HT-29 (cell line): ENCODE results near the gene CEP295NL. TPM values are rescaled to one million over a fixed set of nuclear protein-coding genes. Genes with fewer than 3 reads are reported as not detected.
"Not testable (repeated sequence)": the region's sequence is repeated elsewhere in the genome, so short reads cannot be mapped to it uniquely, and the experiment has no call there.

ENCODE experiments used
- DNase-seq: peaks from one replicate; pipeline ENCODE4 v3.0.0-alpha.2; 2015; ENCODE audit warnings: low spot score
- total RNA-seq: library from RNA; depleted of rRNA; stranded (reverse); fragments of >200 nt; shearing (Covaris generic); gene quantifications from 2 replicates; pipeline ENCODE4 v1.2.3, GENCODE V29; 2014; rRNA removed

The CEP295NL gene, protein sequence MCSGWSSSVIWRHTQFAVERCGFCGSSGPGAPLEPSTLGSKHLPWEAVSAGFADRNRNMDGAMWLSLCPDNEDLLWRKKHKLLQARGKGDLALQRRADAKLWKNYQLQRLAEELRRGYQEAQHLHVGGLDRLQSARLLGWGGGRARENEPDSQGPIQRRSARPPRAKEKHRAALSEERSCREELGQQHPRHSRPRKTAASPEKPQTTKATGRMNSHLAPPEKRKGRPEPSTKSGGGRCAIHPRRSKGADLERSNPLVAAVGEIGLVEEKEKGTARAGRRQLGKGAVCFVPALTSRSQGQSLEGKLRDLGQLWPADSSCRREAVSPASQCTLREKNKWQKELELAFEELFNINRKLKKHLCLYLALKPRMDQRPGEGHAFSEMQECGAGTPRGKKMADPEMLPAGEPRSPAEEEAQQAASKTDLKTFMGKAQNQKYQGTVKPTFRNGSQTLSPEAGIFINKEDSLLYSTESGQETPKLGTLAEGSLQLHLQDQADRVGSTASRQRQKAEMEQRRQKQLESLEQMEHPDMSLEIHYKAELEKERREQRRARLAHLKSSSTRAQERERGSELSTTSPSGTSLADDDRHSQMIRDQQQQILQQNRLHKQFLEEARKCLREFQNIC
- total RNA-seq, result 0.05 and 2.1 TPM in 2 replicates

DNA sequence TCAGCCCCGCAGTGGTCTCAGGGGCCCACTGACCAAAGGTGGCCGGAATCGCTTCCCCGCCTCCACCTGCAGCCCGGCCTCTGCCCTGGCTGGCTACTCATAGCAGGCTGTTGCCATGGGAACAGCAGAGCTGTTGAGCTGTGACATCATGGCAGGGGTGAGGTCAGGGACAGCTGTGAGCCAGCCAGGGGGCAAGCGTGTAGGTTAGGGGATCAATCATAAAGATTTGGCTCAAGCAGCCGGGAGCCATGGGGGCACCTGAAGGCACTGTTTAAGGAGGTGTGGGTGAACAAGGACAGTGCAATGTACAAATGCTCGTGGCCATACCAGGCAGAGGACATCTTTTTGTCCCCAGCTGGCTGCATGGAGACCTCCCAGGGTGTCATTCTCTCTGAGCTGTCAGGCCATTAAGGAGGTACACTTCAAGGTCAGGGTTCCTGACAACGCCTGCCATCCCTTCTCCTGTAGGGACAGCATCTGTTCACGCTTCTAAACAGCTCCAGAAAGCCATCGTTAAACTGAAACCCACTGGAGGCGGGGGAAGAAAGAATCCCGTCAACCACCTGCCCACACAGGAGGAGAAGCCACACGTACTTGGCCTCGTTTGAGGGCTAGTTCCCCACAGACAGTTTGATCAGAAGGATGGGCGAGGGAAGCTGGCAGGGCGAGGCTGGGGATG lies at the start of gene CEP295NL:
TSS of gene CEP295NL (minus strand) at position 101 of the 679 bp plus-strand sequence. CDS start 1,373 bp downstream, outside the sequence.
- peak; percentile 31 for DNase-seq

DNA sequence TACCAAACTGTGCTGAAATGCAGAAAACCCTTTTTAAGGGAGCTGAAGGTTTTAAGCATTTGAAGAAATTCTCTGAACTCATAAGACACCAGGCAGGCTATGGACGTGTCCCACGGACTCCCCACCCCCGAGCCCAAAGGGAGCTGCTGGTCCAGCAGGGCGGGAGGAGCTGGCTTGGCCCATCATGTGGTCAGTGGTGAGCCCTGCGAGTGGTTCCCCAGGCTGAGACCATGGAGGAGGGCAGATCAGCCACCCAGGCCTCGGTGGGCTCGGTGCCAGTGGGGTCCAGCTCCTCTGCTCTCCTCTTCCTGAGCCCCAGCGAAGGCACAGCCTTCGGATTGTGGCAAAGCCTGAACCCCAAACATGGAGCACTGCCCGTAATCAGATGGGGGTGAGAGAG lies 49.7 kb upstream of the CEP295NL start:
- DNase-seq, result no peak

DNA sequence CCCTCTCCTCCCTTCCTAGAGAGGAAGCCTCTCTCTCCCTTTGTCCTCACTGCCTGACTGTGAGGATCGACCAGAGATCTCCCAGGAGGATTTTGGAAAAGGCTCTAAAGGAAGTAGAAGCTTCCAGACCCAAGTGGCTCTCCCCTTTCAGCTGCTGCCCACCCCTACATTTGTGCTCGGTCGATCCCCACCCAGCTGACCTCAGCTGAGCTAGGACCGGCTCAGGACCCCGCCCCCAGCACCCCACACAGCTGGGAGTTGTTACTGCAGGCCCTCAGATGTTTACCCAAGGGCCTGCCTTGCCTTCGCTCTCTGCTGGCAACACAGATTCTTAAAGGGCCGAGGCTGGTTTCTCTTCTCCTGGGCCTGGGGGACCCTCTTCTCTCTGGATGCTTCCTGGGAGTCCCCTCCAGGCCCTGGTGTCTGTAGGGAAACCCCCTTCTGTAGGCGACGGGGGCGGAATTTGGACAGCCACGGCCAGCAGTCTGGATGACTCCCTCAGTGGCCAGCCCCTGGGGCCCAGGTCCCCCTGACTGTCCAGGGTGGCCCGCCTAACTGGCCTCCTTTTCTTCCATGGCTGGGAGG lies 49.1 kb upstream of the CEP295NL start:
- no peak for DNase-seq

DNA sequence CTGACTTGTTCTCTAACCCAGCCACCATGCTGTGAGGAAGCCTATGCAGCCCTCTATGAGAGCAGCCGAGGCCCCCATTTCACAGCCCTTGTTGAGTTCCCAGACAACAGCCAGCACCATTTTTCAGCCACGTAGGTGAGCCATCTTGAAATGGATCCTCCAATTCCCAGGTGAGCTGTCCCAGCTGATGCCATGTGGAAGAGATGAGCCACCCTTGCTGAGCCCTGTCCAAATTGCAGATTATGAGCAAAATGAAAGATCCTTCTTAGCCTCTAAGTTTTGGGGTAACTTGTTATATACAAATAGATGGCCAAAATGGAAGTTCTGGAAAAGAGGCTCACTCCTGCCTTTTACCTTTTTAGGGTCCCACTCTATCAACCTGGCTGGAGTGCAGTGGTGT lies 47.9 kb upstream of the CEP295NL start:
- DNase-seq, result no peak

DNA sequence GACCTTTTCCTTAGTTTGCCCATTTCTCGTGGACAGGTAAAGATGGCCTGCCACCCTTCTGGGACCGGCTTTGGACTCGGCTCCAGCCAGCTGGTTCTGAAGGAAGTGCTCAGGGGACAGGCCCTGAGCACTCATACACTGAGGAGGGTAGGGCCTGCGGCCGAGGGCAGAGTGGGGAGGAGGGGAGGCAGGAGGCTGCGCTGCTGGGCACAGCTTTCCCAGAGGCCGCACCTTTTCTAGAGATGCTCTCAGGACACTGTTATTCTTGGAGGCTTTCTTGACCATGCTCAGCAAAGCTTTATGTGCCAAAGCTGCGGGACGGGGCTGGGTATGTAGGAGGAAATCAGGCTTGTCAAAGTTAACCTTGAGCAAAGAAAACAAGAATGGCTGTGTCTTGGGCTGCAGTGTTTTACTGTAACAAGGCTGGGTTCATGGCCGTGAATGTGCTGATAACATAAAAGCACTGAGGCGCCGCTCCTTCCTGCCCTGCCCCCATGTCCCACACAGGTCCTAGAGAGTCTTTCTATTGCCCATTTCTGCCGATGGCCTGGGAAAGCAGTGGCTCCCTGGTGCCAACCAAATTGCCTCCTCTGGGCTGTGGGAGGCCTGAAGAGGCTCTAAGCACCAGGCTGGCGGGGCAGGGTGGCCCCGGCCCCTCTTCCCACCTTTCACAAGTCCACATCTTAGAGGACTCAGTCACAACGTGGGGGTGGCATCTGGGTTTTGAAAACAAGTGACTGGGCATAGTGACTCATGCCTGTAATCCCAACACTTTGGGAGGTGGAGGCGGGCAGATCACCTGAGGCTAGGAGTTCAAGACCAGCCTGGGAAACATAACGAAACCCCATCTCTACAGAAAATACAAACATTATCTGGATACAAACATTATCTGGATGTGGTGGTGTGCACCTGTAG lies 44.5 kb upstream of the CEP295NL start:
- DNase-seq, result no peak

DNA sequence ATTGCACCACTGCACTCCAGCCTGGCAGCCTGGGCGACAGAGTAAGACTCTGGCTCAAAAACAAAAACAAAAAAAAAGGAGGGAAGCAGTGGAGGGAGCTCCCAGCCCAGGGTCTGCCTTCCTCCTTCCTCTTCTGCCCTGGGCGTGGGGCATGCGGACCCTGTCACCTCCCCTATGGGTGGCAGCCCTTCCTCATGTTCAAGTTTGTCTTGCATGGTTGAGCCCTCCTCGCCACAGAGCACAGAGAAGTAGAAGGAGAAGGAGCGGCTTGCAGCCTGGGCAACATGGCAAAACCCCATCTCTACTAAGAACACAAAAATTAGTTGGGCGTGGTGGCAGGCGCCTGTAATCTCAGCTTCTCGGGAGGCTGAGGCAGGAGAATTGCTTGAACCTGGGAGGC lies 43.6 kb upstream of the CEP295NL start:
- no peak for DNase-seq

DNA sequence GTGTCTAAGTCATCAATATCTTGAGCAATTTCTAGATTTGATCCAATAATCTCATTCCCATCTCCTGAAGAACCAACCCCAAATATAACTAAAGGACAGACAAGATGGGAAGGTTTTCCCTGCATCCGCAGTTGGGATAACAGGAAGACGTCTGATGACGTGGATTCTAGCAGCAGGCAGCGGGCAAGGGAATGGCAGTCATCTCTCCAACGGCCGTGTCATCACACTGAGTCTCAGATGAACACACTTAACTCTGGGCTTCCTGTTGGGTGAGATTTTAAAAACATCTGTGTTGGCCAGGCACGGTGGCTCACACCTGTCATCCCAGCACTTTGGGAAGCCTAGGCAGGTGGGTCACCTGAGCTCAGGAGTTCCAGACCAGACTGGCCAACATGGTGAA lies 43.1 kb upstream of the CEP295NL start:
- DNase-seq, result no peak

DNA sequence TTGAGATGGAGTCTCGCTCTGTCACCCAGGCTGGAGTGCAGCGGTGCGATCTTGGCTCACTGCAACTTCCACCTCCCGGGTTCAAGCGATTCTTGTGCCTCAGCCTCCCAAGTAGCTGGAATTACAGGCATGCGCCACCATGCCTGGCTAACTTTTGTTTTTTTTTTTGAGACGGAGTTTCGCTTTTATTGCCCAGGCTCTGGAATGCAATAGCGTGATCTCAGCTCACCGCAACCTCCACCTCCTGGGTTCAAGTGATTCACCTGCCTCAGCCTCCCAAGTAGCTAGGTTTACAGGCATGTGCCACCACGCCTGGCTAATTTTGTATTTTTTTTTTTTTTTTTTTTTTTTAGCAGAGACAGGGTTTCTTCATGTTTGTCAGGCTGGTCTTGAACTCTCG lies 42.5 kb upstream of the CEP295NL start:
- not testable (repeated sequence) for DNase-seq

DNA sequence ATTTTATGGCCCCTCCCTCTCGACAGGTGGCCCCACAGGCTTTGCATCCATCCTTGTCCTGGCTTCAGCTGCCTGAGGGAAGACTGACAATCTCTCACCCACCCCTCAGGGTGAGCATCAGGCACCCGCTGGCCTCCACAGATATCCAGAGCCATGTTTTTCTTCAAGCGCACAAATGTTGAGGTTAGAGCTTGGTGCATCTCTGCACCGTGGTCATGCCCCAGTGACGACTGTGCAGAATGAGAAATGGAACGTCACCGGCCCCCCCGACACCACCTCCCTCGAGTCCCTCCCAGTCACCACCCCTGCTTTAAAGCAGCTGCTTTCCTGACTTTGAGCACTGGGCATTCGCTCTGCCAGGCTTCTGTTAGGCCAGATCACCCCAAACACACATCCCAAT lies 42.0 kb upstream of the CEP295NL start:
- no peak for DNase-seq

DNA sequence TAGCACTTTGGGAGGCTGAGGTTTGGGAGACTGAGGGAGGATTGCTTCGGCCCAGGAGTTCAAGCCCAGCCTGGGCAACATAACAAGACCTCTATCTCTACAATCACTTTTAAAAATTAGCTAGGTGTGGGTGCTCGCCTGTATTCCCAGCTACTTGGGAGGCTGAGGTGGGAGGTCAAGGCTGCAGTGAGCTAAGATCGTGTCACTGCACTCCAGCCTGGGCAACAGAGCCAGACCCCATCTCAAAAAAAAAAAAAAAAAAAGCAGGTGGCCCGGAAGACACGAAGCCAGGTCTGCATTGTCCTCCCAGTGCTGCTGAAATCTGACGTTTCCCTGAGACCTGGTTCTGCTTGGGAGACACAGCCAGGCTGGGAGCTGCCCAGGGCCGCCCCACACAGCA lies 41.0 kb upstream of the CEP295NL start:
- no peak for DNase-seq

DNA sequence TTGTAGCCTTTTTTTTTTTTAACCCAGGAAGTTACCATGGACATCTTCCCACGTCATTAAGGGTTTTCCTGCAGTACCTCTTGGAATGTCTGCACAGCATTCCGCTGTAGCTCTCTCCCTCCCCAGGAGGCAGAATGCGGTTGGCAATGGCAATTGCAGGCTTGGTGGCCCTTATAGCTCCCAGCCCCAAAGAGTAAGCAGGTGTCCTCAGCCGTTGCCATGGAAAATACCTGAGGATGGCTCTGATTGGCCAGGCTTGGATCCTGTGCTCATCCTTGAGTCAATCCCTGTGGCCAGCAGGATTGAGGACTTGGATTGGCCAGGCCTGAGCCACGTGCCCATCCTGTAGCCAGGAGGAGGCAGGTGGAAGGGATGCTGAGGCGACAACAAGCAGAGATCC lies 37.7 kb upstream of the CEP295NL start:
- DNase-seq, result peak; percentile 51

DNA sequence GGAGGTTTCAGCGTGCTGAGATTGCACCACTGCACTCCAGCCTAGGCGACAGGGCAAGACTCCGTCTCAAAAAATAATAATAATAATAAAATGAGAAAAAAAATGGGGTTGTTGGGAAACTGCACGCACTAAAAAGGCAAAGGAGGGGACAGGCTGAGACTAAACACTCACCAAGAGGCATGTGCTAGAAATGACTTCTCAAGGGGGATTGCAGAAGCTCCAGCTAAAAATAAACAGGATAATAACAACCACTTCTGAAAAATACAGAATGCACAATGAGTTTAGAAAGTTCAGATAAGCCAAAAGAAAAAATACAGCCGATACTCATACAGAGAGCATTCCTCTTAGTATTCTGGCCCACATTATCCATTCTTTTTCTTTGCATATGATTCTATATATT lies 37.3 kb upstream of the CEP295NL start:
- DNase-seq, result no peak

DNA sequence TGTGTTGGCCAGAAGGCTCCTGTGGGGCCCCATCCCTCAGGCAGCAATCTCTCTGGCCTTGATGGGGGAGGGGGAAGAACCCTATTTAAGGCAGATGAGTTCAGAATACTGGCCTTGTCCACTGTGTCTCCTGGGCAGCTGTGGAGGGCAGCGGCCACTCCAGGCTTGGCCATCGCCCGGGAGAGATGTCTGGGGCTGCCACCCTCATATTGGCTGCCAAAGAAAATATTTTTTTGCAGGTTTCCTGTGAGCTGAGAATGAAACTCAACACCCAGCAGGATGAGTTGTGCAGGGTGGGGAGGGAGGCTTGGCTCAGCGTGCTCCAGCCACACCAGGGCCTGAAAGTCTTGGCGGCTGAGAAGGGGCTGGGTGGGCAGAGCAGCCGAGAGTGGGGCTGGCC lies 36.6 kb upstream of the CEP295NL start:
- no peak for DNase-seq

DNA sequence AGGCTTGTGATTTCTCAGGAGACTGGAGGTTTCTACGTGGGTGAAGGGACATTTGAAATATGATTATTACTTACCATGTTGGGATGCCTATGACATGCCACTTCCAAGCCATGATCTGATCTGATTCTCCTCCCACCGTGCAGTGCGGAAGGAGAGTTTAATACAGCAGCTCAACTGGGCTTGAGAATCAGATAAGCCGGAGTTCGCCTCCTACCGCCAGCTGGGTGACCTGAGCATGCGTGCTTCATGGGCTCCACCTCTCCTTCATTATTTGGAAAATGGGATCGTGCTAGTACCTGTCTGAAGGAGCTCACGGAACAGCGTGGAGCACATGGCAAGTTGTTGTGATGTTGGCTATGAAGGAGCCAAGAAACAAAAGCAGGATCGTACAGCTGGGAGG lies 34.6 kb upstream of the CEP295NL start:
- no peak for DNase-seq

DNA sequence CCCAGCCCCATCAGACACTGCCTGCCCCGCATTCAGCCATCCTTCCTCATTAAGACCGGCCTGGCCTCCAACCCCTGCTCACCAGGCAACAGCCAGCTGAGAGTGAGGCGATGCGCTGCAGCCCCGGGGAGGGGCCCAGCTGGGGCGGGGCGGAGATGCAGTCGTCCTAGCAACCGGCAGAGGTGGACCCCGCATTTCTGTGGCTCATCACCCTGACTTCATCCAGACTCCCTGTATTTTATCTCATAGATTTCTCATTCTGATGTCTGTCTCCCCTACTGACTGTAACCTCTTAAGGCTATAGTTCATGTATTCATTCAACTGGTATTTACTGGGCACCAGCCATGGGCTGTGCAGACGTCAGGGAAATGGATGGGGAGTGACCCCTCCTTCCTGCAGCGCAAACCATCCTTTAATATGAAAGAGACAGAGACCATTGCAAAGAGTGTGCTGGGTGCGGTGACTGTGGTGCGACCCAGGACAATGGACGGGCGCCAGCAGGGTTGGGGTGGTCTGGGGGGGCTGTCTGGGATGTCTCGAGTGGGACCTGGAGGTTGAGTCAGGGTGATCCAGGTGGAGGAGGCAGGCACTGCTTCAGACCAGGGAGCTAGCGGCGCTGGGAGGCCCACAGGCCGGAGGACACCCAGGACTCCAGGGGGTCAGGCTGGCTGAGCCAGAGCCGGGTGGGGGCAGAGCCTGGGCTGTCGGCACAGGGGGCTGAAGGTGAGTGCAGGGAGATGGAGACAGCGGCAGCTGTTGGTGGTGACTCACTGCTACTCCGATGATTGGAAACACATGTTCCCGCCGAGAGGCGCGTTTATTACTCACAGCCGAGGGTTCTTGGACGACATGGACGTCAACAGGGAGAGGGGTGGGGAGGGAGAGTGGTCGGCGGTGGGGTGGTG lies 32.7 kb upstream of the CEP295NL start:
- DNase-seq, result no peak

DNA sequence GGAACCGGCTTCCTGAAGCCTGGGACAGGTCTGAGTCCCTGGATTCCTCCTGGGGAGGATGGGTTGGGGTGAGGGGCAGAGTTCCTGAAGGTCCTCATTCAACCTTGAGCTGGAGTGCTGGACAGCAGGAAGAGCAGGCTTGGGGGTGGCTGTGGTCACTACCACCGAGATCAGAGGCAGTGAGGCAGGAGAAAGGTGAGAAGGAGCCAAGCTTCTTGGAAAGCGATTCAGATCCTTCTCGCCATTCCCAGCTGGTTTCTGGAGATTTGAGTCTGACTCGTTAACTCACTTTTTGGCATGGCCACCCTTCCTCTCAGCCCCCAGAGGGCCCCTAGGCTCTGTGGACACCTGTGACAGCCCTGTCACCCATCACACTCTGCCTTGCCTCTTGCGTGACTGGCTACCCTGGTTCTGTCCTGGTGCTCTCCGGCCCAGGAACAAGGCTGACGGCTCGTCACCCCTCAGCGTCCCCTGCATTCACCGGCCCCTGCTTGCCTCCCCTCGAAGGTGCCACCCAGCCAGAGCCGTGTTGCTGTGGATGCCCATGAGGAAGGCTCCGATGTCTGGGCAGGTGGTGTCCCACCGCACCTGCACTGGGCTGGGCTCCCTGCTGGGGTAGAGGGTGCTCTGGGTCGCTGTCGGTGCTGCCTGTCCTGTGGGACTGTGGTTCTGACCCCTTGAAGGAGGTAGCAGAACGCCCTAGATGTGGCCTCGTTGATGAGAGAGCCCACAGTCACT lies 31.8 kb upstream of the CEP295NL start:
- DNase-seq, result no peak

DNA sequence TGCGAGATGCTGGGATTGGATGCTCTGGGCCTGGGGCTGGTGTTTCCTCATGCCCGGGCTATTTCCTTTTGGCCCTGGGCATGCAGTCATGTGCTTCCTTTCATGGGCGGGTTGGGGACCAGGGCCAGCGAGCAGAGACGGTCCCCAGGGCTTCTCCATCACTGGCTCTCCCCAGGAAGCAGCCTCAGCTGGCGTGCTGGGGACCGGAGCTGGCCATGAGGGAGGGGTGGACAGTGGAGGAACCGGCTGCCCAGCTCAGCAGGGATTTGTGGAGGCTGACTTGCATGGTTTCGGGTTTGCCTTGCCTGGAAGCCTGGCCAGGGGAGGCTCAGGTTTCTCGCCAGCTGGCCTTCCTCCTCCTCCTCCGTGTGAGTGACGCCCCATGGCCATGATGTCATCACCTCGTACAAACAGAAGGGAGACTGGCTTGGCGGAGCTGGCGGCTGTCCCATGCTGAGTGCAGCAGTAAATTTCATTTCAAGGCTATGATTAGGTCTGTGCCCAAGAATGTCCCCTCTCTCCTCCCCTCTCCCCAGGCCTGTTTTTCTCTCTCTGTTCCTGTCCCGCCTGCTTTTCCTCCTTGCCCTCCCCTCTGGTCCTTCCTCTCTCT lies 31.1 kb upstream of the CEP295NL start:
- peak; percentile 66 for DNase-seq

DNA sequence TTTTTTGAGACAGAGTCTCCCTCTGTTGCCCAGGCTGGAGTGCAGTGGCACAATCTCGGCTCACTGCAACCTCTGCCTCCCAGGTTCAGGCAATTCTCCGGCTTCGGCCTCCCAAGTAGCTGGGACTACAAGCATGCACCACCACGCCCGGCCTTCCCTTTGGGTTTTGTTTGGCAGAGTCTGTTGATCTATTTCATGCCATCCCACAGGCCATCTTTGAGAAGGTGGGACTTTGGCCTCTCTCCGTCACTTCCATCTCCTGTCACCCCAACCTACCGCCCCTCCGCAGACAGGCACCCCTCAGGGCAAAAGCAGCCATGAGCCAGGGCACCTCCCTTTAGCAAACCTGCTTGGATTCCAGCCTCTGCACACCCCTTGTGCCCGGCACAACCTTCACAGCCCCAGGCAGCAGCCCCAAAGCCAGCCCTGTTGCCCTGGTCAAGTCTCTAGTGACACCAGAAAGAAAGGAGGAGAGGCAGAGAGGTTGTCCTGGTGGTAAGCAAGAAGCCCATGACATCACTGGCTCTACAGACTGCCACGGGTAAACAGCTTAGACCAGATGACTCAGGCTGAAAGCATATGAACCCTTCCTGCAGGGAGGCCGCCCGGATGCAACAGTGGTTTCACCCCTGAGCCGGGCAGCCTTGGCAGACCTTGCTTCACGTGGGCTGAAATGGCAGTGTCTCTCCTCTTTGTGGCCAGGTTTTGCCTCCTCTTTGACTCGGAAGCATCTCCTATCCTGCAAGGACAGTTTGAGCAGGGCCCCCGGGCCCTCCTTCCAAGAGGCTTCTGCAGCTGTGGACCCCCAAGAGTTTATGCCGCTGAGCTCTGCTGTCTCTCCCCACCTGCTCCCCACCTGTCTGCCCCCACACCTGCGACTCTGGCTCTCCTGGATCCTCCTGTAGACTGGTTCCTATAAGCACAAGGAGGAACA lies 30.3 kb upstream of the CEP295NL start:
- DNase-seq, result peak; percentile 64
